ENCODE data around the gene ILKAP. TPM values are rescaled to one million over a fixed set of nuclear protein-coding genes. Genes with fewer than 3 reads are reported as not detected.

ILKAP gene
- total RNA-seq, 6 experiments from 2014 or later: 27.3 to 34.3 (median 28.6) TPM

DNA sequence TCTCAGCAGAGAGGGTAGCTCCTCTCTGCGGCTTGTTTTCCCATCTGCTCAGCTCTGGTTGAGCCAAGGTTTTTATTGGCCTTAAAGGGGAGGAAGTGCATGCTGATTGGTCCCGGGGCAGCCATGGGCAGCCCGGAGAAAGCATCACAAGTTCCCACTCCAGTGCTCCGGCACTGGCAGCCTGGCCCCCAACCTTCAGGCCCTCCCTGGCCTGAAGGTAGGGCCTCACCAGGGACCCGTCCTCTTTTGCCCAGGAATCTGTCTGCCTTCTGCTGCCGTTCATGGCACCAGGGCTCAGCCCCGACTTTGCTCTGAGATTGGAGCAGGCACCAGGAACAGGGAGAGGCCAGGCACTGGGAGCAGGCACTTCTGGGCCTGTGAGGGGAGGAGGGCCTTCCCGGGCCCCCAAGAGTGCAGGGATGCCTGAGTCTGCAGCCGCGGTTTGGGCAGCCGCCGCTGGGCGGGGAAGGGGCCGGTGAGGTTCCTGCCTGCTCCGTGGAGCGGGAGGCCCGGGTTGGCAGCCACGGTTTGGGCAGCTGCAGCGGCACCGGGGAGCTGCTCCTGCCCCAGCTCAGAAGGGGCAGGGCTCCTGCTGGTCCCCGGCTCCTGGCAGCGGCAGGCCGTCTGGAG, 17.5 kb upstream of the ILKAP start:
- DNase-seq: no peak
- H3K9me3 Mint-ChIP-seq: no peaks in the 10 kb centered on the region
- no peaks in the 10 kb centered on the region; the same call in 1 of the 2 replicates for H3K4me1 Mint-ChIP-seq (ENCODE audit: low read depth)
- H3K4me3 Mint-ChIP-seq: no peak overlapping the region
- peaks cover 26% of the 10 kb centered on the region for H3K27me3 Mint-ChIP-seq (ENCODE audit: insufficient read depth)
- no peak overlapping the region for H3K27ac Mint-ChIP-seq
- TF ChIP-seq, protein P1, sequence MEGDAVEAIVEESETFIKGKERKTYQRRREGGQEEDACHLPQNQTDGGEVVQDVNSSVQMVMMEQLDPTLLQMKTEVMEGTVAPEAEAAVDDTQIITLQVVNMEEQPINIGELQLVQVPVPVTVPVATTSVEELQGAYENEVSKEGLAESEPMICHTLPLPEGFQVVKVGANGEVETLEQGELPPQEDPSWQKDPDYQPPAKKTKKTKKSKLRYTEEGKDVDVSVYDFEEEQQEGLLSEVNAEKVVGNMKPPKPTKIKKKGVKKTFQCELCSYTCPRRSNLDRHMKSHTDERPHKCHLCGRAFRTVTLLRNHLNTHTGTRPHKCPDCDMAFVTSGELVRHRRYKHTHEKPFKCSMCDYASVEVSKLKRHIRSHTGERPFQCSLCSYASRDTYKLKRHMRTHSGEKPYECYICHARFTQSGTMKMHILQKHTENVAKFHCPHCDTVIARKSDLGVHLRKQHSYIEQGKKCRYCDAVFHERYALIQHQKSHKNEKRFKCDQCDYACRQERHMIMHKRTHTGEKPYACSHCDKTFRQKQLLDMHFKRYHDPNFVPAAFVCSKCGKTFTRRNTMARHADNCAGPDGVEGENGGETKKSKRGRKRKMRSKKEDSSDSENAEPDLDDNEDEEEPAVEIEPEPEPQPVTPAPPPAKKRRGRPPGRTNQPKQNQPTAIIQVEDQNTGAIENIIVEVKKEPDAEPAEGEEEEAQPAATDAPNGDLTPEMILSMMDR (IDR thresholded peaks at IDR 0.05): no peak
- H3K36me3 Mint-ChIP-seq (ENCODE audit: low read depth): no peaks in the 10 kb centered on the region

DNA sequence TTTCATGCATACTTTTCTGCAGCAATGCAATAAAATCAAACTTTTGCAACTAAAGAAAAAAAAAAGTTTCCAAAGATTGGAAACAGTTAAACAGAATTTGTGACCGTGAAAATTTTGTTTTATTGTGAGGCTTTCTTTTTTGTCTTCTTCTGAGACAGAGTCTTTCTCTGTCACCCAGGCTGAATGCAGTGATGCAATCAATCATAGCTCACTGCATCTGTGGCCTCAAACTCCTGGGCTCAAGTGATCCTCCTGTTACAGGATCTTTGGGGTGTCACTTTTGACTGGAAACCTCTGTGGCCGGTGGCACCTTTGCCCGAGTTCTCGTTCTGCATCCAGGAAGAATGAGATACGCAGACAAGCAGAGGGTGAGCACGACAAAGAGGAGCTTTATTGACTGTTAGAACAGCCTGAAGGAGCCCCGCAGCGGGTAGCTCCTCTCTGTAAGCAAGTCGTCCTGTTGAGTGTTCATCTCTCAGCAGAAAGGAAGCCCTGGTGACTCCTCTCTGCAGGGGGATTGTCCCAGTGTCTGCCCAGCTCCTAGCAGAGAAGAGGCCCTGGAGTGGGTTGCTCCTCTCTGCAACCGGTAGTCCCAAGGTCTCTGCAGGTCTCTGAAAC, 16.9 kb upstream of the ILKAP start:
- Mint-ChIP-seq H3K9me3 (no peaks in the 10 kb centered on the region), H3K36me3 (ENCODE audit: low read depth) (no peaks in the 10 kb centered on the region), H3K27me3 (ENCODE audit: insufficient read depth) (peaks cover 23% of the 10 kb centered on the region), H3K4me3 (no peak overlapping the region), H3K27ac (no peak overlapping the region), H3K4me1 (ENCODE audit: low read depth) (no peaks in the 10 kb centered on the region; the same call in 1 of the 2 replicates)
- TF ChIP-seq, protein P1 (IDR thresholded peaks at IDR 0.05): no peak
- no peak for DNase-seq

DNA sequence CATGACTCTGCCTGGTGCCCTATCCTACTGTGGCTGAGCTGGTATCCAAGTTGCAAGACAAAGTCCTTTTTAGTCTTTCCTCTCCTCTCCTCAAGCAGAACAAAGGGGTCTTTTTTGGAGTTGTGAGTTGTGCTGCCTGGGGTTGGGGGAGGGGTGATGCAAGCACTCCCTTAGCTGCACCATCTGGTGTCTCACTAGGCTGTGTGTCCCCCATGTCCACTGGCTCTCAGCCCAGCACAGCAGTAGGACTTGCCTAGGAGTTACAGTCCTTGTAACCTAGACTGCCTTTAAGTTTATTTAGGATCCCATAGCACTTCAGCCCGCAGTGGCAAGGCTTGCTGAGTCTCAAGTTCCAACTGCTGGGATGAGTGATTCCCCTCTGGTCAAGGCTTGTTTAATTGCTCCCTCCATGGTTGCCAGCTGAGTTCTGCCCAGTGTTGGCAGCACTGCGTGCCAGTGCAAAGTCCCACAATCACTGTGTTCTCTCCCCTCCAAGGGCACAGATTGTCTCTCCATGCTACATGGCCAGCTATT, 13.2 kb upstream of the ILKAP start:
- DNase-seq: no peak
- H3K27me3 Mint-ChIP-seq (ENCODE audit: insufficient read depth): peaks cover 31% of the 10 kb centered on the region
- H3K4me3 Mint-ChIP-seq: no peak overlapping the region
- no peak overlapping the region for H3K27ac Mint-ChIP-seq
- no peaks in the 10 kb centered on the region for H3K36me3 Mint-ChIP-seq (ENCODE audit: low read depth)
- TF ChIP-seq, protein P1 (IDR thresholded peaks at IDR 0.05): no peak
- H3K4me1 Mint-ChIP-seq (ENCODE audit: low read depth): no peaks in the 10 kb centered on the region
- H3K9me3 Mint-ChIP-seq: no peaks in the 10 kb centered on the region

DNA sequence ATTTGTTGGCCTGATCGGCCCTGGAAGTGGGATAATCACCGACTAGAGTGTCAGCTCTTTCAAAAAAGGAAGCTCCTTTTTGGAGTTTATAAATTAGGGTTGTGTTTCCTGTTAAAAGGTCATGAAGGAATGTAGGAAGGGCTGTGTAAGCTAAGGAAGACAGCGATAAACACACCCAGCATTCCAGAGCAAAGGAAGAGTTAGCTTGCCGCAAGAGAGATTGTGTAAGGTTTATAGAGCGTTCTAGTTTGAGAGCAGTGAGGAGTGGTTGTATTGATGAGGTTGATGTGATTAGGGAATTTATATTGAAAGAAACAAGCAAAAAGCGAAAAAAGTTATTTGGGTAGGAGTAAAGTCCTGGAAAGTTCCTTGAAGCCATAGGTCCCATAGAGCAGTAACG, 3.5 kb upstream of the ILKAP start:
- Mint-ChIP-seq H3K27me3 (ENCODE audit: insufficient read depth) (peaks cover 7% of the 10 kb centered on the region; the same call in 1 of the 2 replicates), H3K4me3 (no peak overlapping the region), H3K9me3 (no peaks in the 10 kb centered on the region; the same call in 1 of the 2 replicates), H3K4me1 (ENCODE audit: low read depth) (peaks cover 5% of the 10 kb centered on the region), H3K27ac (no peak overlapping the region), H3K36me3 (ENCODE audit: low read depth) (peaks cover 14% of the 10 kb centered on the region)
- DNase-seq: no peak
- TF ChIP-seq, protein P1 (IDR thresholded peaks at IDR 0.05): no peak

DNA sequence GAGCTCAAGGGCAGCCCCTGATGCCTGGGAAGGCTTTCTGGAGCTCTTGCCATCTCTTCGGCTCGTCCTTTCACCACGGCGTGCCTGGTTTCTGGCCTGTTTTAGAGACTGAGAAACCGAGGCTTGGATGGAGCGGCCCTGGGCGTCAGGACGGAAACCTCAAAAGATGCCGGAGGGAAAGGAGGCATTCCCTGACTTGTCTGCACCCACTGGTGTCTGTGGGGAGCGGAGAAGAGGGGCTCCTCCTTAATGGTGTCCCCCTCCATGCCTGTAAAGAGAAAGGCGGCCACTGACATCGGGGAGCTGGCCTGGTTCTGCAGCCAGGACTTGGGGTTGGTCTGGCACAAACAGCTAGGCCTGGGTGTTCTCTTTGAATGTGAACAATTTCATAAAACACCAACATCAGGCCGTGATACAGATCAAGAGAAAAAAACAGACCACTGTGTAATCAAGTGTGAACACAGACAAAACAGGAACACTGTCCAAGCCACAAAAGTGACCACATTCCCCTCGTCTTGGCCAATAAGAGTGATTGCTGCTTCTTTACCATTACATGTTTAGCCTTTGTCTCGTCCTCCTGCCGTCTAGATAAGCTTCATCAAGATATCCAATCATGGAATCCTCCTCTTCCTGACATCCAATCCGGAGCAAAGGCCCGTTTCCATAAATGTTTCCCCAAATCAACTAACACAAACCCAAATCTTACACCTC, 633 bp upstream of the ILKAP start:
- no peak for DNase-seq
- Mint-ChIP-seq H3K36me3 (ENCODE audit: low read depth) (peaks cover 19% of the 10 kb centered on the region), H3K27ac (peak overlapping the region; percentile 64; the same call in 1 of the 2 replicates), H3K4me3 (peak overlapping the region; percentile 71), H3K4me1 (ENCODE audit: low read depth) (peaks cover 27% of the 10 kb centered on the region), H3K27me3 (ENCODE audit: insufficient read depth) (no peaks in the 10 kb centered on the region), H3K9me3 (no peaks in the 10 kb centered on the region; the same call in 1 of the 2 replicates)
- TF ChIP-seq, protein P1 (IDR thresholded peaks at IDR 0.05): no peak

Measured in HFFc6 (cell line).